Stimulated activated CD4-positive, alpha-beta T cell treated with anti-CD3 and anti-CD28 coated beads, Interleukin-1b, Interleukin-23, amount 100 ng/mL, for 4 hours (primary cell): ENCODE results near the gene AFAP1L1.
A peak's percentile ranks its signal among the peaks of the same experiment; 100 is the strongest.

ENCODE experiments used
- DNase-seq, 2 donors: peaks; one replicate each; pipeline ENCODE4 v3.0.0-alpha.2; 2020; ENCODE audit warnings: low read depth in 2 of 2

The AFAP1L1 gene

GRCh38 chr5:149372076-149372795 lies 100.6 kb downstream of the AFAP1L1 start:
- DNase-seq = no peak

DNA sequence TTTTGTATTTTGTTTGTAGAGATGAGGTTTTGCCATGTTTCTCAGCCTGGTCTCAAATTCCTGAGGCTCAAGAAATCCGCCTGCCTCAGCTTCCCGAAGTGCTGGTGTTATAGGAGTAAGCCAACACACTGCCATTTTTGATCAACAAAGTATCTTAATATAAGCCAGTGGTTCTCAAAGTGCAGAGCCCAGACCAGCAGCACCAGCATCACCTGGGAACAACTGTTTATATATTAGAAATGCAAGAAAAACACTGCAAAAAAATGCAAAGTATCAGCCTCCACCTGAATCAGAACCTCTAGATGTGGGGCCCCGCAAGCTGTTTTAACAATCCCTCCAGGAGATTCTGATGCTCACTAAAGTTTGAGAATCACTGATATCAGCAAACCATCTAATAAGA lies 101.3 kb downstream of the AFAP1L1 start:
- no peak for DNase-seq

DNA sequence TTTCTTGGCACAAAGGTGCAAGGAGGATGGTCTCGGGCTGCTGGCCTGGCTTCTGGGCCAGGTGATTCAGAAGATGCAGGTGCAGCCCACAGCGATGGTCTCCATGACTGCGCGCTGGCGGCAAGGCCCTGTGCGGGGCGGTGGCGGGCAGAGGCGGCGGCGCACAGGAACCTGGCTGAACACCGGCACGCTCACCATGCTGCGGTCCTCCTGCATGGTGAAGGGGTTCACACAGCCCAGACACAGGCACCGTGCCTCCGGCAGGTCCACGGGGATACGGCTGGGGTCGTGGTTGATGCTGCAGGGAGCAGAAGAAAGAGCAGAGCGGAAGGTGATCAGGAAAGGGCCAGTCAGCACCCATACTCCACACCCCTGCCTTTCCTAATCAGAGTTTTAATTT lies 102.6 kb downstream of the AFAP1L1 start:
- DNase-seq = no peak

- DNase-seq = no peak
Observed at GRCh38 chr5:149374801-149375200, 103.1 kb downstream of the AFAP1L1 start.

GRCh38 chr5:149375434-149375833 lies 103.8 kb downstream of the AFAP1L1 start:
- DNase-seq = no peak

DNA sequence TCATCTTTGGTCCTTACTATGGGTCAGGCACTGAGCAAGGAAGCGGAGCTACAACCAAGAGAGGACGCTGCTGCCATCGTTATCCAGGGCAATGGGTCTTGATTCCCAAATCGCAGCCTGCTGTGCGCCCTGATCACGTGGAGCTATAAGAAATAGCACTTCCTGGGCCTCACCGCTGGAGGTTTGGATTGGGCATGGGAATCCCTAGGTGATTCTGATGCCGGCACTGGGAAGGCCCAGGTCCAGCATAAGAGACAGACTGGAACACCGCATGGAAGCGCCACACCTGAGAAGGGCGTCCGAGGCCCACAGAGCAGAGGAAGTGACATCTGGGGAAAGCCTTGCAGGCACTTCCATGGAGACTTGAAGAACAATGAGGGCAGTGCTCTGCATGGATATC lies 104.4 kb downstream of the AFAP1L1 start:
- DNase-seq = no peak

DNA sequence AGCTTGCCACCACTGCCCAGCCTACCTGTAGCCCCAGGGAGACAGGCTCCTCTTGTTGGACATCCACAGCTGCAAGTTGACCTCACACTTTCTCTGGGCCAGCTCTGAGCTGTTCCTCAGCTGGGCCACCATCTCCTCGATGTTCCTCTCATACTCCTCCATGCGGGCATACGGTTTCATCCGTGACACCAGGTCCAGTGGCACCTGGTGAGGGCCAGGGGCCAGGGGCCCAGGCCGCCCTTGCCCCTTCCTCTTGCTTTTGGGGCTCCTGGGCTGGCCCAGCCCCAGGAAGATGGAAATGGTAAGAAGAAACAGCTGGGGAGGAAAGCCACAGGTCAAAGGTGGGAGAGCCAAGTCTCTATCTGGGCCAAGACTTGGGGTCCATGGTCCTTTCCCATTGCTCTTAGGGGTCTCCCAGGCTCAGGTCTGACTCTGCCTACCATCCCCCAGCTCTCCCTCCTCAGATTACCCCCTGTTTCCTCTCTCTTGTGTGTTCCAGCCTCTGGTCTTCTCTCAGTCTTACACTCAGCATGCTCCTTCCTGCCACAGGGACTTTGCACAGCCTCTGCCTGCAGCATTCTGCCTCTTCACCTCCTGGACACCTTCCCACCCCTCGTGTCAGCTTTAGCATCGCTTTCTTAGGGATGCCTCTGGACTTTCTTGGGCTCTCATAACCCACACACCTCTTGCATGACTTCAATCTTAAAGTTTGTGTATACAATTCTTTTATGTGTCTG lies 105.2 kb downstream of the AFAP1L1 start:
- no peak for DNase-seq

- DNase-seq = no peak
Observed at GRCh38 chr5:149378241-149378820, 106.7 kb downstream of the AFAP1L1 start.

DNA sequence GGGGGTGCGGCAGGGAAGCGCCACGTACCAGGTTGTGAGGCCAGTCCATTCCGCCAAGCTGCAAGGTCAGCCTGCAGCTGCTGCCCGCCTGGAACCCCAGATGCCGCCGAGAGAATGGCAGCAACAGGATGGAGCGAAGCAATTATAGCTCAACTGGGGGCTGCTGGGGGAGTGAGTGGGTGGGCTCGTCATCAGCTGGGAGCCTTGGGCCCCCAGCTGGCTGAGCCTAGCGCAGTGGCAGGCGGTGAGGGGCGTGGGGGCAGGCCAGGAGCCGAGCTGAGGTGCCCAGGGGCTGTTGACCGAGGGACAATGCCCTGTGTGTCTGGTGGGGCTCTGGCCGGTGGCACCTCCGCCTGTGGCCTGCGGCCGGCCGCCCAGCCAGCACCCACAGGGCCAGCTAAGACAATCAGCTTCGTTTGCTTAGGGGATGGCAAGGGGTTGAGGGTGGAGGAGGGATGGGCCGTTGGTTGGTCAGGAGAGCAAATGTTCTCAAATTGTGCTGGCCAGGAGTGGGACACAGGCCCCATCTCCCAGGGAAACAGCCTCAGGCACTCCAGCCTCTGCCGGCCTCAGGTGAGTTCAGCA lies 107.6 kb downstream of the AFAP1L1 start, which contains the start of gene IL17B:
TSS of gene IL17B (minus strand) at position 116 of the 585 bp plus-strand sequence. CDS start at position 49, 67 bp downstream.
- DNase-seq = no peak

GRCh38 chr5:149379818-149380374 lies 108.2 kb downstream of the AFAP1L1 start:
- no peak for DNase-seq

- DNase-seq = no peak
Observed at GRCh38 chr5:149380466-149381121, 108.9 kb downstream of the AFAP1L1 start.

DNA sequence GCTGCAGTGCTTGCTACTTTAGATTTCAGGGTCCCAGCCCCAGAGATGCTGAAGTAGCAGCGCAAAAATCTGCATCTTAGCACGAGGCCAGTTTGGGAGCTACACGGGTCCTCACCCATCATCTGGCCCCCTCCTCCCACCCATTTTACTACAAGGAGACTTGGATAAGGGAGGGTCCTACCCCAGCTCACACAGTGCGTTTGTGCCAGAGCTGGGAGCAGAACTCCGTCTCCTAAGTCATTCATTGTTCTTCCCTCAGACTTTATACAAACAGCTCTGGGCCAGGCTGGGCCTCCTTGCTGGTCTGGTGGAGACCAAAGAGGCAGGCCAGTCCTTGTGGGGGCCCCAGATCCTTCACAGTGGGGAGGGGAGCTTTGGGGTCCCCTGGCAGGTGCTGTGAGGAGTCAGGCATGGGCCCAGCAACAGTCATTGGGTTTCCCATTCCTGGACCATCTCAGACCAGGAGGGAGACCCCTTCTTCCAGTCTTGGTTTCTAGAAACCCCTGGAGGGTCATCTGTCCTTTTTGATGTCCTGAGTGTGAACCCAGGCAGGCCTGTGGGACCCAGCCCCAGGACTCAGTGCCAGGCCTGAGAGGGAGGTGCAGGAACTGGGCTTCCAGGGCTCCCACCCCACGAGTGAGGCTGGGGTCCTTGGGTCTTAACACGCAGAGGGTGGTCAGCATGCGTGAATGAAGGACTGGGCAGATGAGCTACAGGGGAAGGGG lies 109.8 kb downstream of the AFAP1L1 start:
- no peak for DNase-seq

- DNase-seq = peak; percentile 70 to 75
Observed at GRCh38 chr5:149381986-149382338, 110.3 kb downstream of the AFAP1L1 start.

DNA sequence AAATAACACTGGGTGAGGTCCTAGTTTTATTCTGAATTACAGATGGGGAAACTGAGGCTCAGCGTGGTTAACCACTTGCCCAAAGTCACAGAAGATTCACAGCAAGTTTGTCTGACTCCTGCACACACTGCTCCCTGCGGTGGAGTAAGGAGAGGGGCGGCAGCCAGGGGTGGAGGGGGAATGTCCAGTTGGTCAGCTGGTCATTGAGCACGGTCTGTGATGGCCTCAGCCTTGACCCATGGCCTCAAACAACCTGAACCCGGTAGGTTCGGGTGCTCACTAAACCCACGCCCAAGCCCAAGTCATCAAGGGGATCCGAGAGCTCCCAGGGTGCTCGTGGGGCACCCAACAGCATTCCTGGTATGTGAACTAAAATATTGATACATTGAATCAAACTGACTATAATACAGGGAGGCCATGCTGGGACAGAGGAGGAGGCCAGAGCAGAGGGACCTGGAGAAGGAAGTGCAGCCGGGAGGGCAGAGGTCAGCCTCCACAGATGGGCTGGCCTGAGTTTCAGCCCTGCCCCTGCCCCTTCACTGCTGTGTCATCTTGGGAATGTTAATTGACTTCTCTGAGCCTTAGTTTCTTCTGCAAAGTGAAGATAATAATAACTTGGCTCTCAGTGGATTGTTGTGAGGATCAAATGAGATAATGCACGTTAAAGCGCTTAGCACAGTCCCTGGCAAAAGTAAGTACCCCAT lies 111.0 kb downstream of the AFAP1L1 start:
- DNase-seq = no peak

GRCh38 chr5:149383399-149383798 lies 111.7 kb downstream of the AFAP1L1 start:
- DNase-seq = no peak

GRCh38 chr5:149386166-149386565 lies 114.5 kb downstream of the AFAP1L1 start:
- no peak for DNase-seq

GRCh38 chr5:149387081-149387631 lies 115.5 kb downstream of the AFAP1L1 start:
- DNase-seq = no peak

DNA sequence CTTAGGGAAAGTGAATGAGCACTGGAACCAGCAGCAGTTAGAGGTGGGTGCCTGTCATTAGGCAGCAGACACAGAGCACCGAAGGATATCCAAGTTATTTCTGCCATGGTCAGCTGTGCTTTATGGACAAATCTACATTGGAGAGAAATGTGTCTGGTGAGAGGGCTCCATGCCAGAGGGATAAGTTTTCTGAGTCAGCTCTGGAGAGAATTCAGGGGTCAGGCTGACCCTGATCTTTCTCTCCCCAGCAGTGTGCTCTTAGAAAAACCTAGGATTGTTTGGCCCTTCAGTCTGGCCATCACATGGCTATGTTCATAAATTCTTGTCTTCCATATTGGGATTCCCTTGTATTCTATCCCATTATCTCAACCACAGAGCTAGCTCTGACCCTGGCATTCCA lies 116.3 kb downstream of the AFAP1L1 start:
- no peak for DNase-seq

GRCh38 chr5:149388498-149389190 lies 117.0 kb downstream of the AFAP1L1 start:
- no peak for DNase-seq
